GM21360 (cell line): ENCODE data around the gene CPA5.
"Not testable (repeated sequence)": the region's sequence is repeated elsewhere in the genome, so short reads cannot be mapped to it uniquely, and the experiment has no call there.

Experiments used
- ATAC-seq: cut with Tn5 transposase; IDR thresholded peaks from one replicate; pipeline ENCODE4 v1.9.1; 2021; ENCODE audit warnings: mild to moderate bottlenecking, moderate library complexity; ENCODE audit not compliant: unreplicated experiment

Gene CPA5, protein sequence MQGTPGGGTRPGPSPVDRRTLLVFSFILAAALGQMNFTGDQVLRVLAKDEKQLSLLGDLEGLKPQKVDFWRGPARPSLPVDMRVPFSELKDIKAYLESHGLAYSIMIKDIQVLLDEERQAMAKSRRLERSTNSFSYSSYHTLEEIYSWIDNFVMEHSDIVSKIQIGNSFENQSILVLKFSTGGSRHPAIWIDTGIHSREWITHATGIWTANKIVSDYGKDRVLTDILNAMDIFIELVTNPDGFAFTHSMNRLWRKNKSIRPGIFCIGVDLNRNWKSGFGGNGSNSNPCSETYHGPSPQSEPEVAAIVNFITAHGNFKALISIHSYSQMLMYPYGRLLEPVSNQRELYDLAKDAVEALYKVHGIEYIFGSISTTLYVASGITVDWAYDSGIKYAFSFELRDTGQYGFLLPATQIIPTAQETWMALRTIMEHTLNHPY

DNA sequence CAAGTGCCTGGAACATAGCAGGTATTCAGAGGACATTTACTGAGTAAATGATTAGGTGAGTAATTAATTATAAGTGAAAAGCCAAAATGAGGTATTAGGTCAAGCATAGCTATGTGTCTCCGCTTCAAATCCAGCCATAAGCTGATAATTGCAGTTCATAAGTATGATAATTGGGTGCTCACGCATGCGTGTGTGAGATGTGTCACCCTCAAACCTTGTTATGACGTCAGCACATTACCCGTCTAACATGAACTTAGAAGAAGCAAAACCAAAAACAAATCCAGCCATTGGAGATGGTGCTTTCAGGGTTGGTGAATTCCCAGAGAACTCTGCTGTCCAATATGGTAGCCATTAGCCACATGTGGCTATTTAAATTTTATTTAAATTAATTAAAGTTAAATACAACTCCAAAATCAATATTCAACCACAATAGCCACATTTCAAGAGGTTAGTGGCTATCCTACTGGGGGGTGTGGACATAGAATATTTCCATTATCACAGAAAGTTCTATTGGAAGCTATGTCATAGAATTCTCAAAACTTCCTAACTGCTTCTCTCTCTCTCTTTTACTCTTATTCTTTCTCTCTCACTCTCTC, at the start of gene CPA5:
CPA5 (plus strand) TSS at position 546 of the 596 bp plus-strand sequence. CDS start 1,670 bp downstream, outside the sequence.
- ATAC-seq = no peak

DNA sequence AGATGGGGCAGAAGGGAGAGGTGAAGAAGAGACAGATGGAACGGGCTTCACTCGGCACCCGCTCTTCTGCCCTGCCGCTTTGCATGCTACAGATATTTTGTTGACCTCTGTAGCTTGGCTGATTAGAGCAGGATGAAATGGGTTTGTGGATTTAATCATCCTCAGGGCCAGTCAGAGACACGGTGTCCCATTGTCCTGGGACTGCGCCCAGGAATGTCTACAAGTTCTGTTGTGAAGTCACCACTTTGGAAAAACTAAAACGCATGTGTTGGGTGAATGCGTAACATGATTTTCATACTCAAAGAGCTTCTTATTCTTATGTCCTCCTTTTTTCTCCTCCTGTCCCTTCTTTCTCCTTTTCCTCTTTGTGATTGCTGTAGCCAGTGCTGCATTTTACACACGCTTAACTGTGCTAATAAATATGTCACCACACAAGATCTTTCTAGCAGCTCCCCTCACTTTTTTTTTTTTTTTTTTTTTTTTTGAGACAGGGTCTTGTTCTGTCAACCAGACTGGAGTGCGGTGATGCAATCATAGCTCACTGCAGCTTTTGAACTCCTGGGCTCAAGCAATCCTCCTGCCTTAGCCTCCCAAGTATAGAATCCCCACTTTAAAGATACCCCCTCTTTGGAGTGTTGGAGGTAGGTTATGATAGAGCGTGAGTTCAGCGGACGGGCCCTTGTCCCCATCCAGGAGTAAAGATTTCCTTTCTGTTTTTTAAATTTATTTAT, 48.2 kb upstream of the CPA5 start:
- no peak for ATAC-seq

DNA sequence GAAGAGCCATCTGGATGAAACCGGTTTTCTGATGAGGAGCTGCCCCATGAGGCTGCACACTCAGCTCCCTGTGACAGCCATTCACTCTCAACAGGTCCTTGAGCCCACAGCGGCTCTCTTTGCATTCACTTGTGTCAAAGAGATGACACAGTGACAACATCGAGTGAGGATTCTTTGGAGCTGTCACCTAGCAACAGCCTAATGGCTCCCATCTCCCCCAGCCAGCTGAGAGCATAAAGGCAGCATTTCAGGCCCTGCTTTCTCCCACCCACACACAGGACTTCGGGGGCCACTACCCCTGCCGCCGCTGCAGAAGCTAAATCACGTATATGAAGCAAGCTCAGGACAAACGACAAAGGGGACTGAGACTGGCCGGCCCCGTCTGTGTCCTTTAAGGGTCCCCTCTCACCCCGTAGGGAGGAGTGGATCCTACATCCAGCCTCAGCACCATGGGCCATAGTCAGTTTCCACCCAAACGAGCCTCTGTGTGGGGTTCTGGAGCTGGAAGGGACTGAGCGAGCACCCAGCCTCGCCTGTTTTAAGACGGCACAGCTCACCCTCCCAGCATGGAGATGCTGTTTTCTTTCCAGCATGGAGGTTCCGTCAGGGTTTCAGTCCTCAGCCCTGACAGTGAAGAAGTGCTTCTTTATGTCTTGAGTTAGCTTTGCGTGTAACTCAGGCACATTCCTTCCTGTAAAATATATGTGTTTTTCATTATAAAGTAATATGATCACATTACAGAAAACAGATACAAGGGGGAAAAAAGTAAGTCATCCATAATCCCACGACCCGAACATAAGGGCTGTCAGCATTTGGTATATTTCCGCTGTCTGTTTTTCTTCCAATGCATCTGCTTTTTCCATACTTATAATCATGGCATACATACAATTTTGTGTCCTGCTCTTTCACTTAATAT, 46.7 kb upstream of the CPA5 start:
- ATAC-seq = no peak

DNA sequence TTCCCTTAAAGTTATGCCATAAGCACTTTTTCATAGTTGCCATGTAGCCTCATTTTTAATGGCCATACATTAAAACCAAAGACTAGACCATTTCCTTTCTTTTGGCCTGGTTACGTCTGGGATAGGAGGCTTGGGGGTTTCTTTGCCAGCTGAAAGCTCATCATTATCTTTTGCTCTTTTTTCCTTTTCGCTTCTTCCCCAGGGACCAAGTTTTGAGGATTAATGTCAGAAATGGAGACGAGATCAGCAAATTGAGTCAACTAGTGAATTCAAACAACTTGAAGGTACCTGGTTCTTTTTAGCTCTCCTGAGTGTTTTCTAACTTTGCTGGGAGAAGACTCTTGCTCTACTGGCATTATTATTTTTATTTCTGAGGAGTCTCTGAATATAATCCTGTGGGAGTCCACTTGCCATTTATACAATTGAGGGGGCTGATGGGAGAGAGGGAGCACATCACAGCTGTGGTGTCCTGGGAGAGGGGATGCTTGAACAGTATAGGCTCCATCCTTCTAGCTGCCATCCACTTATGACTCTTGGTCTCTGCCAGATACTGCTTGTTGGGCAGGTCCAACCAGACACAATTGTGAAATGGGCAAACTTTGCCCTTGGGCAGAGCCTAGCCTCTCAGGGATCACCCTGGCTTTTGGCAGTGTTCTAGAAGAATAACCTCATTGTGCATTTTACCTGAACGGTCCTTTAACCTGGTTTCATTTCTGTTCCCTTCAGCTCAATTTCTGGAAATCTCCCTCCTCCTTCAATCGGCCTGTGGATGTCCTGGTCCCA, 45.9 kb upstream of the CPA5 start:
- ATAC-seq = no peak

DNA sequence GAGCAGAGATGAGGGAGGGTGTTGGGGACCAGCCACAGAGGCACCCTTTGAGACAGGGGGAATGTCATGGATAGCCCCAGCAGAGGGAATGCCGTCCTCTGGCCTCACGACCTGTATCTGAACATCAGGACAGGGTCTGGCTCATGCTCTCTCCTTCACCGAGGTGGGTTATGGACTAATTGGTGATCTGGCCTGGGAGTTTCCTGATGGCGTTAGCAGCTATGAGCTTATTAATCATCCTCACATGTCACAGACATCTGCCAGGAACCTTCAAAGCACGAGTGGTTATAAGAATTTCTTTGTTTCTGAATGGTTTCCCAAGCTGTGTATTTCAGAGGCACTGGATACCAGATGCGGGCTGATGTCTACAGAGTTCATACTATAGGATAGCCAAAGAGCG, 44.8 kb upstream of the CPA5 start:
- no peak for ATAC-seq

DNA sequence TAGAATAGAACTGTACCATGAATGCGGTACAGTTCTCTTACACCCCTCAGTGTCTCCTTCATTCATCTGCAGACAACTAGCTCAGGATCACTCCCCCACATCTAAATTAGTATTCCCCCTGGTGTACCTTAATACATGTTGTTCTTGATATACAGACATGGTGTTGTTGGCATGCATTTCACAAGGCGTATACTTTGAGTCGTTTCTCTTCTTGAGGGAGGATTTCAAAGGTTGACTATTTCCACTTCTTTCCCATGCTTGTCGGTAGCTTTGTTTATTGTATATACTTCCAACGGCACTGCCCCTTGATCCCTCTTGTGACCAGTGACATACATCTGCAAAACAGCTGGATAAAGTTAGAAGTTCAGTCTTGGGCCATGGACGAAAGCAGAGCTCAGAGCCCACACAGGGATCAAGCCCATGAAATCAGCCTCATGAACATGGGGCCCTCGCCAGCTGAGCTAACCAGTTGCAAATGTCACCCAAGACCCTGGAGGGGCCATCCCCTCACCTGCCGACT, 43.1 kb upstream of the CPA5 start:
- ATAC-seq = no peak

DNA sequence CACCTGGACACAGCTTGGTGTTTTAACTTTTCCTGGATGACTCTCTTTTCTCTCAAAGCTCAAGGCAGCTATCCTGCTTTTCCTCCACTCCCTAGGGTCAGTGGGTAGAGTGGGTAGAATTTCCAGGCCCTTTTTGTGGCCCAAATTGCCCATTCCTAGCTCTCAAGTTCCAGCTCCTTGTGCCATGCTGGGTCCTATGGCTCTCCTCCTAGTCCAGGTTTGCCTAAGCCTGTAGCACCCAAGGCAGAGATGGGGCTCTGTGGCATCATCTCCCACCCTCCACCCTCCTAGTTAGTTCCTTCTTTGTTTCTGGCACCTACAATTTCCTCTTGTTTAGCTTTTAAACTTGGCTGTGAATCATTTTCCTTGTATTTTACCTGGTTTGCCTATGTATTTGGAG, 42.0 kb upstream of the CPA5 start:
- ATAC-seq = no peak

DNA sequence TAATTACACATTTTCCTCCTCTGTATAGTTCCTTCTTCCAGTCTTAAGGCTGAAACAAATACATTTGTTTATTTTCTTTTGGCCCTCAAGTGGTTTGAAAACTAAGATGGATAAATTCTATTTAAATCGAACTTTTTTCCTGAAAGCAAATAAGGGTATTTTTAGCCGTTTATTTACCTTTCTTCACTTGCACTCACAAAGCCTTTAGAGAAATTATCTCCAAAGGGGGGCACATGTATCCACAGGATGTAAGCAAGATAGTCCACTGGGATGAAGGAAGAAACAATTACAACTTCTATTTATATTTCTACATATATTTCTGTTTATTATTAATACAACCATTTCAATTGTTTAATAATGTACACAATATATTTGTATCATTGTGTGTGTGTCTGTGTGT, 41.5 kb upstream of the CPA5 start:
- no peak for ATAC-seq

DNA sequence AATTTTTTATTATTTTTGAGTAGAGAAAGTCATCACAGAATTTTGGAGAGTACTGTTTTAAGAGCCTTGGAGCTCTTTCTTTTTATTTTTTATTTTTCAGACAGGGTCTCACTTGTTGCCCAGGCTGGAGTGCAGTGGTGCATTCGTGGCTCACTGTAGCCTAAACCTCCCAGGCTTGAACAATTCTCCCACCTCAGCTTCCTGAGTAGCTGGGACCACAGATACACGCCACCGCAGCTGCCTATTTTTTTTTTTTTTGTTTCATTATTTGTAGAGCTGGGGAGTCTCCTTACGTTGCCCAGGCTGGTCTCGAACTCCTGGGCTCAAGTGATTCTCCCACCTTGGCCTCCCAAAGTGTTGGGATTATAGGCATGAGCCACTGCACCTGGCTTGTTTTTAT, 41.1 kb upstream of the CPA5 start:
- ATAC-seq = no peak

DNA sequence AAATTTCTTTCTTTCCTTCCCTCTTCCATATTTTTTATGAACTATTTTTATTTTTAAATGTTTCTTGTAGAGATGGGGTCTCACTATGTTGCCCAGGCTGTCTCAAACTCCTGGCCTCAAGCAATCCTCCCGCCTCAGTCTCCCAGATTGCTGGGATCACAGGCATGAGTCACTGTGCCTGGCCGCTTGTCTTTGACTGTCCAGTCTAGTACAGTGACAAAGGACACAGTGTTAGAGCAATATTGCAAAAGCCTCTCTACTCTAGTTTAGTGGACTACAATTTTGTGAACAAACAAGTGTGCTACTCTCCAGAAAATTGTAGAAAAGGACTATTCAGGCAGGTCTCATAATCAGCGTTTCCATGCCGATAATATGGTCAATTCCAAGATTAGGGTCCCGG, 40.6 kb upstream of the CPA5 start:
- no peak for ATAC-seq

DNA sequence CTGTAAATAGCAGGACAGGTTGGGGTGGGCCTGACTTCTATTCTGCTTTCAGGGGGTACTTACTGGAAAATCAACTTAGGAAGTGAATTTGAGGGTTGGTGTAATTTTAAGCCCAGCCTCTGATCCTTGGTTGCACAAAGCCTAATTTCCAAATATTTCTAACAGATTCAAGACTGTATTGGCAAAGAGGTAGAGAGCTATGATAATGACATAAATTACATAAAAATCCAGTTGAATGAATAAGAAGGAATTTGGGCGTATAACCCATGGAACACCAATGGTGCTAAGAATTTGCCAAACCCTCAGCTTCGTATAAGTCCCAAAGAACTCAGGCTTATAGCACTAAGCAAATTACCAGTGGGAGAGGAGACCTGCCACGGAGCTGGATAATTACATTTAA, 39.7 kb upstream of the CPA5 start:
- ATAC-seq = no peak

DNA sequence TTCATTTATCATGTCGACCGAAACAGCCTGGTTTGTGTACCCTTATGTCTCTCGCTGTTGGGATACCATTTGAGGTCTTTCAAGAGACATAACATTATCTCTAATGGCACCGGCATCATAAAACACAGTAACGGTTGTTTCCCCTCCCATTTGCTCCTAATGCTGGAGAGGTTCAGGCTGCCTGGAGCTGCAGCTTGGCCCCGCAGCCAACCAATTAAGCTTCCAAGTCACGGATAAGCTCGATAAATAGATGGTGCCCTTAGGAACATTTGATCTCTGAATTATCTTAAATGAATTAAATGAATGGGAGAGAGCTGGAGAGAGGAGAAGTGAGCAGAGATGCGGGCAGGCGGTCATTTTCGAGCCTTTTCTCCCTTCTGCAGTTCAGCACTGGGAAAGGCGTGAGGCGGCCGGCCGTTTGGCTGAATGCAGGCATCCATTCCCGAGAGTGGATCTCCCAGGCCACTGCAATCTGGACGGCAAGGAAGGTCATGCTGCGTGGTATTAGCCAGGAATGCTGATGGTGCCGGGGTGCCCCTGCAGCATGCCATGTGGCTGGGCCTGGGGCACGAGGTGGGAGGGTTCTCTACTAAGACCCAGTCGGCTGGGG, 39.1 kb upstream of the CPA5 start:
- ATAC-seq = no peak

DNA sequence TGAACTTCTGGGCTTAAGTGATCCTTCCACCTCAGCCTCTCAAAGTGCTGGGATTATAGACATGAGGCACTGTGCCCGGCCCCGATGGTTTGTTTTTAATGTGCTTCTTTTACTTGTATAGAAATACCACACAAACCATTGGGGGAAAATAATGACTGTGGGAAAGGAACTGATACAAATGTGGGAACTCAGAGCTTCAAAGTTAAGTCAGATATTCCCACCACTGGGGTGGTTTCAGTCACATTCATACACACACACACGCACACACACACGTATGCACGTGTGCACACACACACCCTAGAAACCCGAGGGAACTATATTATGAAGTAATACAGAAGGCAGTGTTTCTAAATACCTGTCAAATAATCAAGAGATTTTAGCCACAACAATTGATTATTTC, 34.6 kb upstream of the CPA5 start:
- no peak for ATAC-seq

DNA sequence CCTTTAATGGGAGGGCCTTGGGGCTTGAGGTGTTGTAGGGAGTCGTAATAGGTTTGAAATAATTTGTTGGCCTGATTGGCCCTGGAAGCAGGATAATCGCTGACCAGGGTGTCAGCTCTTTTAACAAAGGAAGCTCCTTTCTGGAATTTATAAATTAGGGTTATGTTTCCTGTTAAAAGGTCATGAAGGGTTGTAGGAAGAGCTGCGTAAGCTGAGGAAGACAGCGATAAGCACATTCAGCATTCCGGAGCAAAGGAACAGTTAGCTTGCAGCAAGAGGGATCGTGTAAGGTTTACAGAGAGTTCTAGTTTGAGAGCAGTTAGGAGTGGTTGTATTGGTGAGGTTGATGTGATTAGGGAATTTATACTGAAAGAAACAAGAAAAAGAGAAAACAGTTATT, 30.3 kb upstream of the CPA5 start:
- no peak for ATAC-seq

DNA sequence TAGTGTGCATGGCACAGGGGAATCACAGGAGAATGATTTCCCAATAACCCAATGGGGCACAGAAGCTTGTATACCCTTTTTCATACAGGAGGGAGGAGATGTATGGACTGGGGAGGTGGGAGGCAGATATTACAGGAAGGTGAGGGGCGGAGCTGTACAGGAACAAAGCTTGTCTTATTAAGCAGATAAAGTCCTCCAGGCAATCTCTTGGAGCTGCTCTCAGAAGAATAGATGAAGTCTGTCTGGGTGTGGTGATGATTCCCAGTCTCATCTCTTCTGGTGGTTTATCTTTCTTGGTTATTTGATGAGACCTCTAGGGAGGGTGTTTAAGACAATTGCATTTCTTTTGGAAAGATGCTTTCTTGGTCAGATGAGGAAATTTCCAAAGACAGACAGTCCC, 25.1 kb upstream of the CPA5 start:
- no peak for ATAC-seq

DNA sequence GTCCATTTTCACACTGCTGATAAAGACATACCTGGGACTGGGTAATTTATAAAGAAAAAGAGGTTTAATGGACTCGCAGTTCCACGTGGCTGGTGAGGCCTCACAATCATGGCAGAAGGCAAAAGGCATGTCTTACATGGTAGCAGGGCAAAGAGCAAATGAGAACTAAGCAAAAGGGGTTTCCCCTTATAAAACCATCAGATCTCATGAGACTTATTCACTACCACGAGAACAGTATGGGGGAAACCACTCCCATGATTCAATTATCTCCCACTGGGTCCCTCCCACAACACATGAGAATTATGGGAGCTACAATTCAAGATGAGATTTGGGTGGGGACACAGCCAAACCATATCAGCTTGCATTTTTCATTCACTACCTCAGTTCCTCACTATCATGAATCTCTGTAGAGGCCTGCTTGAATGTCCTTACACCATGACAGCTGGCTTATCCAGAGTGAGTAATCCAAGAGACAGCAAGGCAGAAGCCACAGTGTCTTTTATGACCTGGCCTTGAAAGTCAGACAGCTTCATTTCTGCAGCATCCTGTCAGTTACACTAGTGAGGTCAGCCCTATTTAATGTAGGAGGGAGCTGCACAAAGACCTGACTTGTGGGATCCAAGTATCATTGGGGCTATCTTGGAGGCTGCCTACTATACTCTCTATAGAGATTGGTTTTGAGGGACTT, 22.9 kb upstream of the CPA5 start:
- ATAC-seq = not testable (repeated sequence)

DNA sequence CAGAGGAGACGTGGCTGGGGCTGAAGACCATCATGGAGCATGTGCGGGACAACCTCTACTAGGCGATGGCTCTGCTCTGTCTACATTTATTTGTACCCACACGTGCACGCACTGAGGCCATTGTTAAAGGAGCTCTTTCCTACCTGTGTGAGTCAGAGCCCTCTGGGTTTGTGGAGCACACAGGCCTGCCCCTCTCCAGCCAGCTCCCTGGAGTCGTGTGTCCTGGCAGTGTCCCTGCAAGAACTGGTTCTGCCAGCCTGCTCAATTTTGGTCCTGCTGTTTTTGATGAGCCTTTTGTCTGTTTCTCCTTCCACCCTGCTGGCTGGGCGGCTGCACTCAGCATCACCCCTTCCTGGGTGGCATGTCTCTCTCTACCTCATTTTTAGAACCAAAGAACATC, 22.0 kb upstream of the CPA5 start:
- ATAC-seq = no peak

DNA sequence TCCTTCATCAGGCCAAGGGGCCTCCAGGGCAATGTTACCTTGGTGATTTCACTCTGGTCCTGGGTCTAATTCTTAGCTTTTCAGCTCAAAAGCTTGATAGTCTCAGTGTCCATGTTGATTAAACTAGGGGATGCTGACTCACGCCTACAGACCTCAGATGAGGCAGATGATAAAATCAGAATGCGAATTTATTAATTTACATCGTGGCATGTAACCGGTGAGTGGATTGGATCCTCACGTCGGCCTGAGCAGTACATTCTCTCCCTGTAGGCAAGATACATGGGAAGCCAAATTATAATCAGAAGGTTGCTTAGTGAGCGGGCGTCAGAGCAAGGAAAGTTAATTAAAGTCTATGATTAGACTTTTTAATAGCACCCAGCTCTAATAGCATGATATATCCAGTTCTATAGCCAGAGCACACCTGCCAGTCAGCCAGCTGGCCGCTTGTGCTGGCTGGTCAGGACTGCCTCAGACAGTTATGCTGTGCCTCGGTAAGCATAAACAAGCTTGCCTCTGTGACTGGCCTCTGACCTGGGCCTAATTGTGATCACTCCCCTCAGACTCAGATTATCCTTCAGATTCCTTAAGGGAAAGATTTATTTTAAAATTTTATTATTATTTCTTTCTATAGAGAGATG, 20.2 kb upstream of the CPA5 start:
- ATAC-seq = no peak
